ENCODE results near the gene CLTCL1.

The CLTCL1 gene

GRCh38 chr22:19244600-19245352, 46.7 kb downstream of the CLTCL1 start:
- no peak for DNase-seq

- no peak for DNase-seq
These were observed 48.8 kb downstream of the CLTCL1 start for GRCh38 chr22:19242699-19243098.

GRCh38 chr22:19241593-19241906, 50.0 kb downstream of the CLTCL1 start:
- no peak for DNase-seq

DNA sequence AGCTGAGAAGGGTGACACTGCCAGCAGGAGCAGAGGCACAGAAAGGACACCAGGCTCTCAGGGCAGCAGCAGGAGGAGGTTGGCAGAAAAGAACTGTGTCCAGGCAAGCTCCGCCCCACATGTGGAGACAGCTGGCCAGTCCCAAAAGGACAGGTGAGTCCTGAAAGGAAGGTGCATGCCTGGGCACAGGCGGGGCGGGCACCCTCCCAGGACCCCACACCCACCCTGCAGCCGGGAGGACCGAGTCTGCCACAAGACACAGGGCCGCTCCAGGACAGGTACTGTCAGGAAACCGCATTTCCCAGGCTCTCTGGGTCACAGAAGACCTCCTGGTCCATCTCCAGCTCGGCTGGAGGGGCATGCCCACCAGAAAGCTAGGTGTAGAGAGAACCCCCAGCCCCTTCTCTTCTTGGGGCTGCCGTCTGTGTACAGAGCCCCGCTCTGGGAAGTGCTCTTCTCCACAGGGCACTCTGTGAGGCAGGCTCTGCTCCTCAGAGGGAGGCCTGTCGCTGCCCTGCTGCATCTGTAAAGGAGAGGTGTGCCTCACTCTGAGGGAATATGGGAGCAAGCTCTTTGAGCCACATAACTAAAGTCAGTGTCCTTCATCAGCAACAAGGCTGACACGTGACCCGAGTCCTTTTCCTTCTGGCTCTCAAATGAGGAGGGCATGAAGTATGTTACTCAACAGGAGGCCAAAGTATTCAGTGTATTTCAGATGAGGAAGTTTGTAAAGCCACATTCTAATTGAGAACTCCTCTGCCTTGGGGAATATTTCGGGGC, 50.5 kb downstream of the CLTCL1 start:
- DNase-seq: peak in 1 of 2 experiments; percentile 19

DNA sequence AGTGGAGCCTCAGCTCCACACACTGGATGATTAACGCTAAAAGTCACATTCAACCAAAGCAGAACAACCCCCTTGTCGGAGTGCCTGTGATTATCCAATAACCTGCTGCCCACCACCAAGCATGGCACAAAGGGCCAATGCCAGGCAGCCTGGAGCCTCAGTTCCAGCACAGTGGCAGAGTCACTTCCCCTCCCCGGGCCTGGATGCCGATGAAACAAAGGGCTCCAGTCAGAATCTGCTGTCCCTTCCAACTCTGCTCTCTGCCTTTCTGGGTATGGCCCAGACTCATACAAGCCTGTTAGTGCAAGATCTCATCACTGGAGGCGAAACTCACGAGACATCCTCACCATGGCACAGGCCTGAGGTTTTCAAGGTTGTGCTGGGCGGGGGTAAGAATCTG, 52.1 kb downstream of the CLTCL1 start:
- DNase-seq: no peak

- no peak for DNase-seq
These were observed 52.6 kb downstream of the CLTCL1 start for GRCh38 chr22:19238900-19239299.

- no peak for DNase-seq
These were observed 55.6 kb downstream of the CLTCL1 start for GRCh38 chr22:19235874-19236273.

- no peak for DNase-seq
These were observed 57.2 kb downstream of the CLTCL1 start for GRCh38 chr22:19234126-19234896.

DNA sequence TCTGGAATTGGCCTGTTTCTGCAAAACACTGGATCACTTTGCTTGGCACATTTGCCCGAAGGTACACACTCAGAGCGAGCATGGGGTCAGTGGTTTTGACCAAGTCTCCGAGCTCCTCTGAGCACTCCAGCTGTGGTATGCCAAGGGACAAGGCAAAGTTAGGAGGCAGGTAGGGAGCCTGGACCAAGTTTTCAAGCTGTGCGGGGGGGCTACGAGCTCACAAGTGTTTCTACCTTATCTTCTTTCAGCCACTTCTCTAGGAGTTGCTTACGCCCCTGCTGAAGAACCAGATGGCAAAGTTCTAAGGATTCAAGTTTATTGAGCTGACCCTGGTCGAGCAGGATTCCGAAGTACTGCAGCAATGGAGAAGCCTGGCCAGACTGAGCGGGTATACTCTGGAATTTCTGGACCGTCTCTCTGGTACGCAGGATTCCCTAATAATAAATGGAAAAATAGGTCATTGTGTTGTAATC, 58.3 kb downstream of the CLTCL1 start:
- no peak for DNase-seq

DNA sequence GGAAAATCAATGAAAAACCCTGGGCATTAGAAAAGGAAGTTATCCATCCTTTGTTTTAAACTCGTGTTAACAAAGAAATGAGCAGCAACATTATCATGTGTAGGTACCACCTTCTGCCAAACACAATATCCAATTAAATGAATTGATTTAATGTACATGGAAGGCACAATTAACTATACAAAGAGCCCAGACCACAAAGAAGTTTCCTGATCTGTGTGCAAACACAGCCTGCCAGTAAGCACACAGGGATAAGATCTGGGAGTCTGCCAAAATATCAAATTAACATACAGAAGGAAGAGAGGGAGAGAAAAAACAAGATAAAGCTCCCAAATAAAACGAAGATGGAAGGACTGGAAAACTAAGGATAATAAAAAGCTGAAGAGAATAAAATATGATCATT, 58.9 kb downstream of the CLTCL1 start:
- no peak for DNase-seq

DNA sequence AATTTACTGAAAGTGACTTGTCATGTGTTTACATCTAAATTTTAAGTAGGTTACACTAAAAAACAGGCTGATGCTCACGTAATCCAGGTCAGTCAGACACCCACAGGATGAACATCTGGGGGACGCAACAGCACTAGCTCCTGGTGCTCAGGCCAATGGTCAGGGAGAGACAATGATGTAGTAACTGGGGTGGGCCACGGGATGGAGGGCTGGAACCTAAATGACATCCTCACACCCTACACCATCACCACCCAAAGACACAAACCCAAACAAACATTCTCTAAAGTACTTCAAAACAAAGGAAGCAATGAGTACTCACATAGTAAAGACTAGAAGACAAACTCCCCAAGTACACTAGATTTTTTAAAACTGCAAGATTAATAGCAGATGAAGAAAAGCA, 59.5 kb downstream of the CLTCL1 start:
- DNase-seq: no peak

DNA sequence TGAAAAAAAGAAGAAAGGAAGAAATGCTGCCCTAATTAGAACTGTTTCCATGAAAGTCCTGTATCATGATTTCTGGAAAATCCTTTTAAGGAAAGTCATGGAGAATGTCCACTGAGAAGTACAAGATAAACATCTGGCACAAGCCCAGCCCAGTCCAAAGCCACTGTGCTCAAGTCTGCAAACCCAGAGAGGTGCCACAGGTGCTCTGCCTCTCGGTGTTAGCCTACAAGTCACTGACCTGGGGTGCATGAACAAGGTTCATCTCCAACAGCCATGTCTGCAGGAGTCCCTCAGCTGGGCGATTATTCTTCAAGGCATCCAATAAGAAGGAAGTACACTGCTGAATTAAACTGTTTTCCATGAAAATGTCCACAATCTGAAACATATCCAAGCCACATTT, 61.9 kb downstream of the CLTCL1 start:
- no peak for DNase-seq

DNA sequence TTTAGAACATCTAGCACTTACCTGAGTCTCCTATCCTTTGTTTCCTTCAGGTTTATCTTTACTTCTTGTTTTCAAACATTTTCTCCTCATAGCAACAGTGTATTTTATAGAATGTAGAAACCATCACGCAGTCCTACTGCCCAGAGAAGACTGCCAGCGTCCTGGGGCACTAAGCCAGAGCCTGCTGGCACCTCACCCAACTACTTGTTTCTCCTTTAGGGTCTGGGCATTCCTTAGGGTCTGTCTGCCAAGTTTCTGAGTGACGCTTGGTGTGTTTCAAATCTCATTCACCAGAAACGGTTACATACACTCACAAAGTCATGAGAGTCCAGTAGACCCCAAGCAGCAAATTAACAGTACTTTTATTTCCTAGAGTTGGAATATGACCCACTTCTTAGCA, 63.3 kb downstream of the CLTCL1 start:
- no peak for DNase-seq

DNA sequence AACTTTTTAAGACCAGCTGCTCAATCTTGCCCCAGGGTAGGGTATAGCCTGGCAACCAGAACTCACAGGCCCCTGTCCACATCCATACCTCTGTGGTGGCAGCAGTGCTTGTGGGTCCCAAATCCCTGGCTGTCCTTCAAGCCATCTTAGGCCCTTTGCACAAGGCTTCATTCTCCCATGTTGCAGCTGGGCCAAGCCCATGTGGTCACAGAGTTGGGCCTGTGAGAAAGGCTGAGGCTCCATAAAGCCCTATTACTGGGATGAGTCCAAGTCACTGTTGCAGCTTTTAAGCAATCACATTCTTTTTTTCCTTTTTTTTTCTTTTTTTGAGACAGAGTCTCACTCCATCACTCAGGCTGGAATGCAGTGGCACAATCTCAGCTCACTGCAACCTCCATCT, 65.1 kb downstream of the CLTCL1 start:
- no peak for DNase-seq

- no peak for DNase-seq
These were observed 66.0 kb downstream of the CLTCL1 start for GRCh38 chr22:19225560-19225959.

DNA sequence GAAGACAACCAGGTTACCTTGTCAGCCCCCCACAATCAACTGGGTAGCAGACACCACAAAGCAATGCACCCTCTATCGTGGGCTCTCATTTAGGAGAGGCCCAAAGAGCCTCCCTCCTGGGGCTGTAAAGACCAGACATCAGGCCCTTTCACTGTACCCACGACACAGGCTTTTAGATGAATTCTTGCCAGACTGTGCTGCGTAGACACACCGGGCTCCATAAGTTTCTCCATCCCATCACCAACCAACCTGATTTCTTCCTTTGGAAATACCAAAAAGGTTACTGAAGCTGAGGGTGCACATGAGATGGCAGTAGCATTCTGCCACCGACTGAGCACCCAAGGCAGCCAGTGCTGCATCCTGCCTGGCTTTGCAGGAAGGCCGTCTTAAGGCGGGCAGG, 66.5 kb downstream of the CLTCL1 start:
- DNase-seq: no peak

DNA sequence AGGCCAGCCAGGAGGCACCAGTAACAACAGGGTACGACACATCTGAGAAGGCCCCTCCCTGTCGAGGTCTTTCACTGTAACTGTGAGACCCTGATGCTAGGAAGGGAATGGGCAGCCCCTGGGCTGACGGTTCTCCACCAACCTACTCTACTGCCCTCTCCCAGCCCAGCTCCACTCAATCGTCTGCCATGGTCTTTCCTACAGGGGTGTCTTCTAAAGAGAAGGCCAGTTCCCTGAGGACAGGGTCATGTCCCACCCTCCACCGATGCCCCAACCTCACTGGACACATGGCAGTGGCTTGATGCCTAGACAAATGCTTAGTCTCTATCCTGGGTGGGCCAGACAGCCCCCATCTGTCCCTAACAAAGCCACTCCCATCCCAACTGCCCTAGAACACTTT, 67.0 kb downstream of the CLTCL1 start:
- no peak for DNase-seq

DNA sequence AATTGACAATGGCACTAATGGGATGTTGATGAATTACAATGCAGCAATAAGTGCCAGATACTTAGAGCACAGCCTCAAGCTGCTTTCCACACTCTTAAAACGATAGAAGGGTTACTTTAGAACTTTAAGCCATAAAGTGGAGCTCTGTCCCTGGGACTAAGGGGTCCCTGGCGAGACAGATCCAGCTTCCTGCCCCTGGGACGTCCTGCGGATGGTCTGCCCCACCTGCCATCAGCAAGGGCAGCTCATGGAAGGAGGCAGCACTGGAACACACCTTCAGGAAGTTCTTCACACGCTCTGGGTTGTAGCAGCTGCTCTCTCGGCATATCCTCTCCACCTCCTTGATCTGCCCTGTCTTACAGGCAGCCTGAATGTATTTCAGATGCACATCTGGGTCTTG, 67.9 kb downstream of the CLTCL1 start:
- DNase-seq: no peak

DNA sequence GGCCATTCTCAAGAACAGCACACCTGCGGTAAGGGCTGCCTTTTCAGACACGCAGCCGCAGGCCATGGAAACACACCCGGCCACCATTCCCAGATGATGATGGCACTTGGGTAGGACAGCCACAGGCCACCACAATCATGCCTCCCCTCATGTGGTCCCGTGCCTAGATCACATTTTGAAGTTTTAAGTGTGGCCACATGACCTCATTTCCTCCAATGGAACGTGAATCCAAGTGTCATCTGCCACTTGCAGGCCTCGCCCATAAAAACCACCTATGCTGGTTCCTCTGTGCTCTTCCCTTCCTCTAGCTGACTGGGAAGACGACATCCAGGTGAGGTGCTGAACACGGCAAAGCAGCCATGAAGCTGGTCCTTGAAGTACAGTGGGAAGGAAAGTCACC, 68.4 kb downstream of the CLTCL1 start:
- DNase-seq: no peak

- no peak for DNase-seq
These were observed 69.1 kb downstream of the CLTCL1 start for GRCh38 chr22:19222242-19223005.

GRCh38 chr22:19220867-19221266, 70.7 kb downstream of the CLTCL1 start:
- DNase-seq: no peak

DNA sequence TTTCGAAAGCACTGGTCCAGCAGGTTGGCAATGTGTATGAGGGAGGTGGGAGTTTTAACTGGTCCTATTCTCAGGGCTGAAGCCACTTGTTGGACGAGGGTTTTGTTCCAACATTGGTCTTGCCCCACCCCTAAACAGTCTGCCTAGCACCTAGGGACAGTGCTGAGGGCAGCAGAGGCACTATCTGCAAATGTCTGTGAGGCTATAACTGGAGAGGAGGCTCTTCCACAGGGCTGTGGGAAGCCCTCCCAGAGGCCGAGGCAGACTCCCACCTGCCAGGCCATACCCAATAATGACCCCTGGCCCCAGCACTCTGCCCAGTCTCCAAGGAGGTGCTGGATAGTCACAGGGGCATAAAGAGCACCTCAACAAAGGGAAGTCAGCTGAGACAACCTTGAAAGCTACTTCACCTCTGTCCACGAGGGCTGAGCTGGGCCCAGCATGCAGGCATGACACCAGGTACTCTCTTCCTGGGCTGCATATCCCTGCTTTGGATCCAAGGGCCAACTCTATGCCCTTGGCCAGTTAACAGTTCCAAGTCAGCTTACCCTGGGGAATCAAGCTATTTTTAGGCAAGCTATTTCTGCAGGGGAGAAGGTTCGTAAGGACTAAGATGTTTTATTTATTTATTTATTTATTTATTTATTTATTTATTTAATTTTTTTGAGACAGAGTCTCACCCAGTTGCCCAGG, 72.8 kb downstream of the CLTCL1 start:
- DNase-seq: no peak

Measured in Kasumi-1 (cell line).